ENCODE results near the gene PI4KA.
"Not testable (repeated sequence)": the region's sequence is repeated elsewhere in the genome, so short reads cannot be mapped to it uniquely, and the experiment has no call there.

PI4KA gene

GRCh38 chr22:20844055-20845037 lies 14.3 kb downstream of the PI4KA start:
- no peak for DNase-seq

GRCh38 chr22:20843501-20843900 lies 15.1 kb downstream of the PI4KA start:
- no peak for DNase-seq

GRCh38 chr22:20840646-20841371 lies 17.8 kb downstream of the PI4KA start:
- DNase-seq: no peak

DNA sequence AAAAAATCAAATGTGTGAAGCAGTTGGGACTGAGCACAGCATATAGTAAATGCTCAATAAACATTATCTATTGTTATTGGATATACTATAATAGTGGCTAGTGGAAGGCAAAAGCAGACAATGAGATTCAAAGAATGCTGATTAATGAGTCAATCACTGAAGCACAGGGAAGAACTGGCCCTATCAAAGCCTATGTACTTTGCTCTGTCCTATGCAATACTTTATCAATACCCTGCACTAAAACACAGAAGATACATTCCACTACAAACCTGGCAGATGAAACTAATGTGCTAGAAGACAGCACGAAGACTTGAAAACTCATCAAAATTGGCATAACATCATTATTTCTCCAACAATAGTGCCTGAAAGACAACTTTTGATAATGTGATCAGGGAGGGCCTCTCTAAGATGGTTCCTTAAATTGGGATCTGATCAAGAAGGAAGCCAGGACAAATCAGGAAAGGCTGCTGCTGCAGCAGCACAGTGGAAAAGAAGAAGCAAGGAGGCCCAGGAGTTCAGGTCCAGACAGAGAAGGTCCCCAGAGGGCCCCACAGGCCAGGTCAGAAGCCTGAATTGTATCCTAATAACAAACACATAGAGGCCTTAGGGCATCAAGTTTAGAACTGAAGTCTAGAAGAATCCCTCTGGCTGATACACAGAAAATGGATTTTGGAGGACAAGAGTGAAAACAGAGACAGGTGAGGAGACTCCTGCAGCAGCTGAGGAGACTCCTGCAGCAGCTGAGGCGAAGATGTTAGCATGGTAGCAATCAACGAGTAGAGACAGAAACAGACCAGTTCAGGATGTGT lies 18.6 kb downstream of the PI4KA start:
- DNase-seq: no peak

GRCh38 chr22:20839354-20839753 lies 19.3 kb downstream of the PI4KA start:
- DNase-seq: not testable (repeated sequence)

GRCh38 chr22:20836987-20837823 lies 21.4 kb downstream of the PI4KA start:
- no peak for DNase-seq

GRCh38 chr22:20834725-20835124 lies 23.9 kb downstream of the PI4KA start:
- no peak for DNase-seq

- no peak for DNase-seq
These were observed 24.4 kb downstream of the PI4KA start for GRCh38 chr22:20834206-20834605.

- DNase-seq: no peak
These were observed 25.4 kb downstream of the PI4KA start for GRCh38 chr22:20833225-20833665.

DNA sequence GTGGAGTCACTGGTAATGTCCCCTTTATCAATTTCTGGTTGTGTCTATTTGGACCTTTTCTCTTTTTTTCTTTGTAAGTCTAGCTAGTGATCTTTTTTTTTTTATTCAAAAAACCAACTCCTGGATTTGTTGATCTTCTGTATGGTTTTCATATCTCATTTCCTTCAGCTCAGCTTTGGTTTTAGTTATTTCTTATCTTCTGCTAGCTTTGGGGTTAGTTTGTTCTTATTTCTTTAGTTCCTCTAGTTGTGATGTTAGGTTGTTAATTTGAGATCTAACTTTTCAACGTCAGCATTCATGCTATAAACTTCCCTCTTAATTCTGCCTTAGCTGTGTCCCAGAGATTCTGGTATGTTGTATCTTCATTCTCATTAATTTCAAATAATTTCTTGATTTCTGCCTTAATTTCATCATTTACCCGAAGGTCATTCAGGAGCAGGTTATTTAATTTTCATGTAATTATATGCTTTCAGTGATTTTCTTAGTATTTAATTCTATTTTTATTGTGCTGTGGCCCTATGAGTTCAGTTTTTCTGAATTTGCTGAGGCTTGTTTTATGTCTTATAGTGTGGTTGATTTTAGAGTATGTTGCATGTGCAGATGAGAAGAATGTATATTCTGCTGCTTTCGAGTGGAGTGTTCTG lies 29.0 kb downstream of the PI4KA start:
- DNase-seq: no peak

- DNase-seq: not testable (repeated sequence)
These were observed 32.0 kb downstream of the PI4KA start for GRCh38 chr22:20826373-20827152.

- DNase-seq: no peak
These were observed 33.0 kb downstream of the PI4KA start for GRCh38 chr22:20825624-20826023.

DNA sequence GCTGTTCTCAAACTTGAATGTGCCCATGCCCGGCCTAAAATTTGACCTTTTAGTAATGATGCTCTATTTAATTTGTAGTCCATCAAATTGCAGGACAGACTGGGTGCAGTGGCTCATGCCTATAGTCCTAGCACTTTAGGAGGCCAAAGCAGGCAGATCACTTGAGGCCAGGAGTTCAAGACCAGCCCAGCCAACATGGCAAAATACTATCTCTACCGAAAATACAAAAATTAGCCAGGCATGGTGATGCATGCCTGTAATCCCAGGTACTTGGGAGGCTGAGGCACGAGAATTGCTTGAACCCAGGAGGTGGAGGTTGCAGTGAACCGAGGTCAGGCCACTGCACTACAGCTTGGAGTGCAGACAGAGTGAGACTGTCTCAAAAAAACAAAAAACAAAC lies 33.4 kb downstream of the PI4KA start:
- not testable (repeated sequence) for DNase-seq

GRCh38 chr22:20823264-20823663 lies 35.3 kb downstream of the PI4KA start:
- DNase-seq: no peak

DNA sequence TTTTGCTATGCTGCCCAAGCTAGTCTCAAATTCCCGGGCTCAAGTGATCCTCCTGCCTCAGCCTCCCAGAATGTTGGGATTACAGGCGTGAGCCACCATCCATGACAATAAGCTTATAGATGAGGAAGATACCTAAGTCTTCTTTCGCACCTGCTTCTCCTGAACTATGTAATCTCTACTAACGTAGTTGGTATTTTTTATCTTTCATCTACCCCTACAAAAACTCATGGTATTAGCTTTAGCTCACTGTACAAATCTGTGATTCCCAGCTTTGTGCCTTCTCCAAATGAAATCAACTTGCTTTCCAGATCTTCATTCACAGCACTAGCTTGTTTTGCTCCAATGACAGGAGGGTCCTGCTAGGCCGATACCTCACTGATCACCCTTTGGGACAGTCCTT lies 36.4 kb downstream of the PI4KA start:
- no peak for DNase-seq

GRCh38 chr22:20821717-20822239 lies 36.8 kb downstream of the PI4KA start:
- not testable (repeated sequence) for DNase-seq

- DNase-seq: no peak
These were observed 39.1 kb downstream of the PI4KA start for GRCh38 chr22:20819471-20819870.

DNA sequence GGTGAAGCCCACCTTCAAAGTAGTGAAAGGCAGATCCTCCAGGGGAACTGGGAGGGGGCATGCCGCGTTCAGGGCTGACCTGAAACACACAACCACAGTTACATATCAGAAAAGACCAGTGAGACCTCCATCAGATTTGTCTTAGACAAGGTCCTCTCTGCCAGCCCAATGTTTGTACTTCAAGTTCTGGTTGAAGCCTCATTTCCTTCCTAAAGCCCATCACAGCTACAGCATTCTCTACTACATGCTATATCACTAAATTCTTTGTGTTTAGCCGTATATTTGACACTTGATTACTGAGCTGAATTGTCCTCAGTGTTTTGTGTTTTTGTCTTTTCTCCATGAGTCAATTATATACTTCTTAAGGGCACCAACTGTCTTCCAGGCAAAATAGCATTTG lies 40.1 kb downstream of the PI4KA start:
- DNase-seq: no peak

GRCh38 chr22:20816559-20816958 lies 42.1 kb downstream of the PI4KA start:
- DNase-seq: no peak

DNA sequence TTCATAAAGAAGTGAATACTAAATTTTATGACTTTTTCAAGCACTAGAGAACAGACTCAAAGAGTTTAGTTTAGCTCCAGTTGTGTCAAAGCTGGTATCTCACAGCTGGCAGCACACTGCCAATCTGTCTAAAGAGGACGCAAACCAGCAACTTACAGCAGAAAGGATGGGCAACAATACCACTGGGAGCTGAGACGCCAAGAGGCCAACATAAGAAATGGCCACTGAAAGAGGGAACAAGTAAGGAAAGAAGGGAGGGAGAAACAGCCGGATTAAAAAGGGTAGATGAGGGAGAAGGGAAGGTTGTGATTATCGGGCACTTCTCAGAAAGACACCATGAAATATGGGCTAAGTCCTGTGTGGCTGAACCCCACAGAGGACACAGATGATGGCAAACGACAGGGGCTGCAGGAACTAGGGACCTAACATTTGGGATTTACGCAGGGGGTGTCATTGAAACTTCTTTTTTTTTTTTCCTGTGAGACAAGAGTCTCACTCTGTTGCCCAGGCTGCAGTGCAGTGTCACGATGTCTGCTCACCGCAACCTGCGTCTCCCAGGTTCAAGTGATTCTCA lies 43.0 kb downstream of the PI4KA start:
- no peak for DNase-seq

Measured in SW 1271 (cell line).